NCI-H1417 (cell line): ENCODE data around the gene ARR3.
"Not testable (repeated sequence)": the region's sequence is repeated elsewhere in the genome, so short reads cannot be mapped to it uniquely, and the experiment has no call there.

Experiments used
- DNase-seq, 3 experiments: peaks; one replicate each; lab custom pipeline; 2025; lab: John Stamatoyannopoulos, UW

ARR3 gene

DNA sequence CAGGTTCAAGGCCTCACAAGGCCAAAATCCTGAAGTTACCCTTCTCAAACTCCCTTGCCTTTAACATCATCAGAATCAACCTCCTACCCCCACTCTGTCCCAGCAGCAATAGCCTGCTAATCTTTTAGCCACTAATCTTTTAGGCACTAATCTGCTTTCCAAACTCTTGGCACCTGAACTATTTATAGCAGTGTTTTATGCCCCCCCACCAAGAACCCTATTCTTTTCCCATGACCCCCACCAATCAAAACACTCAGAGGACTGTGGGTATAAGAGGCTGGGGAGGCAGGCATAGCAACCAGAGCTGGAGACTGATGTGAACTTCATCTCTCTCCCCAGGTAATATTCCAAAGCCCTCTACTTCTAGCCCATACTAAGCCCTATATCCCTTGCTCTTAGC is at the start of gene ARR3:
ARR3 (plus strand) TSS at position 301 of the 400 bp plus-strand sequence. CDS start 1,052 bp downstream, outside the sequence.
- DNase-seq: no peak

DNA sequence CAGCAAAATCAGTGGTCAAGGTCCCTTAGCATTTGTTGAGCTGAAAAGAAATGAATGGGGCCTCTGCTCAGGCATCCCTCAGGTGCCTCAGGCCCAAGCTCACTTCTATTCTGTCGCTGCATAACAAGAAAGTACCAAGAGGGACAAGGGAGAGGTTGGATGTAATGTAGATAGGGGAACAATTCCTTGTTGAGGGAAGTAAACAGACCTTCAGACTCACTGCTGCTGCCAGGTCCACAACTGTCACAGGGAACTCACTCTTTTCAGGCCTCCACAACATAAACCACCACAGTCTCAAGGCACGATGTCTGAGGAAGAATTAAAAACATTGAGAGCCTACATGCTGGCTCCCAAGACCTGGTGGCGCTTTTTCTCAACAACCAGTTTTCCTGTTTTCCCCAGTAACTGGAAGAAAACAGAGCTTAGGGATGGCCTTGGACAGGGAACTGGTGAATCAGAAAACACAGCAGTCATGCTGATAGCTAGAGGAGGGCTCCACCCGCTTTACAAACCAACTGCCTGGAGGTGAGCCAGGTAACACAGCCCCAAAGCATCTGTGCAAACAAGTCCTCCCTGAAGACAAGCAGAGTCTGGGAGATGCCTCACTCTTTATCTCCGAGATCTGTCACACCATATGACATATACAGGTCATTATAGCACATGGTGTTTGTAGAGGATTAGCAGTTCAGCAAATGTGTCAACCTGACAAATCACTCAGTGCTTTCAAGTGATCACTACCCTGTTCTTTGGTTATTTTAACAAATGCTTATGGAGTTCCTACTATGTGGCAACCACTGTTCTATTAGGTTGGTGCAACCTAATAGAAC is 48.0 kb upstream of the ARR3 start:
- DNase-seq: peak in 2 of 3 experiments; percentile 9 to 45

DNA sequence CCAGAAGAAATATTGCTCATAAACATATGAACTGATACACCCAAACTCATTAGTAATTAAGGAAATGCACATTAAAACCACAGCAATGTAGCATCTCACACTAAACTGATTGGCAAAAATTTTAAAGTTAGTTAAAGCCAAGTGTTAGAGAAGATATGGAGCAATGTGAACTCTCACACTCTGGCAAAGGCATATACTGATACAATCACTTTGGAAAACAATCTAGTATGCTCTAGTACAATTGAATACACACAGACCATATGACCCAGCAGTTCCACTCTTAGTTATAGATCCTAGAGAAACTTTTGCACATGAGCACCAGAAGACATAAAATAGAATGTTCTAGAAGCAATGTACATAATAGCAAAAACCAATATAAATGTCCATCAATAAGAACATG is 42.1 kb upstream of the ARR3 start:
- no peak for DNase-seq

DNA sequence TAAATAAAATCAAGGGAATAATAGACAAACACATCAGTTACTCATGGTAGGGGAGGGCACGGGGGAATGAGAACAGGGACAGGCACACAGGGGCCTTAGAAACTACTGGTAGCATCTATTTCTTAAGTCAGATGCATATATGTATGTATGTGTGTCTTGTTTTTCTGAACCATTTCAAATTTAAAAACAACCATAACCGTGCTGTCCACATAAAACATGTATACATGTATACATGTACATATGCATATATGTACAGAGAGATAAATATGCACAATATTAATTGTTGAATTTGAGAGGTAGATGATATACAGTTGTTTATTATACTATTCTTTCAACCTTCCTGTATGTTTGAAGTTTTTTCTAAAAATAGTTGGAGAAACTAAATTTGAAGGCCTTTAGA is 41.4 kb upstream of the ARR3 start:
- DNase-seq: no peak

DNA sequence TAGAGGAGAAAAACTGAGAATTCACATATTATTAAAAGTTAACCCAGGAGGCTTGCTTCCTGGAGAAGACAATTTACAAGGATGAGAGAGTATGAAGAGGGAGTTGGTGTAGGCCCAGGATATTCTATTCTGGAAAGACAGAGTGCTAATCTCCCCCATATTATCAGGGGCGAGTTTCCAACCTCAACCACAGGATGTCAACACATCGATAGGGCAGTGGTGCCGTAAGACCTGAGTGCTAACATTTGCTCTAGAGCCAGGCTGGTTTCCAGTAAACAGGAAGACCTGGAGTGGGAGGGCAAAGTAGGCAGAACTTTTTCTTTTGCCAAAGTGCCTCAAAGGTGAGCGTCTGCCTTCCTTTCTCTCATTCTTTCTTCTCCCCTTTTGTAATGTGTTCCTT is 36.5 kb upstream of the ARR3 start:
- no peak for DNase-seq

DNA sequence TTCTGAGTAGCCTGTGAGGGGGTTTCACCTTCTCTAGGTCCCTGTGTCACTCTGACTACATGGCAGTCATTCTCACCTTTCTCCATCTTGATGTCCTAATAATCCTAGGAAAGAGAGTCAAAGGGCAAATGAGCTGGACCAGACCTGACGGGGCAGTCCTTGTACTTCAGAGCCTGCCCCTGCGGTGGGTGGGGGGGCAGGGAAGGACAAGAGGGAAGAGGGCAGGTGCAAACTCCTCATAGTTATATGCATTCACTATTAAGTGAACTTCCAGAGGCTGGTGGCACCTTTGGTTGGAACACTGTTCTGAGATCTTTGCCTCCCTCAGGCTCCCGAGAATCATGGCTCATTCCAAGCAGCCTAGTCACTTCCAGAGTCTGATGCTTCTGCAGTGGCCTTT is 33.8 kb upstream of the ARR3 start, which contains the start of gene AWAT1:
AWAT1 (plus strand) TSS at position 301 of the 400 bp plus-strand sequence; CDS start at position 342, 41 bp downstream.
- no peak for DNase-seq

DNA sequence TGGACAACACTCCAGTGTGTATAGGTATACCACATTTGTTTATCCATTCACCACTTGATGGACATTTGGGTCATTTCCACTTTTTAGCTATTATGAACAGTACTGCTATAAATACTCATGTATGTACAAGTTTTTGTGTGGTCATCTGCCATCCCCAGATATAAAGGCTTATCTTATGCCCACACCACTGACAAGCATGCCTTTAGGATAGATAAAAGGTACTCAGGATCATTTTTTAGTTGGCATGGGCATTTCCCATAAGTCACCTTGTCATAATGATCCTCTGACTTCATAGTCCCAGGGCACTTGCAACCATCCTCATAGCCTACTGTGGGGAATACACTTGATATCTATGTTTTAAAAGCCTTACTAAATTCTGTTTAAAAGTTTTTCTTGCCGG is 27.4 kb upstream of the ARR3 start:
- no peak for DNase-seq

DNA sequence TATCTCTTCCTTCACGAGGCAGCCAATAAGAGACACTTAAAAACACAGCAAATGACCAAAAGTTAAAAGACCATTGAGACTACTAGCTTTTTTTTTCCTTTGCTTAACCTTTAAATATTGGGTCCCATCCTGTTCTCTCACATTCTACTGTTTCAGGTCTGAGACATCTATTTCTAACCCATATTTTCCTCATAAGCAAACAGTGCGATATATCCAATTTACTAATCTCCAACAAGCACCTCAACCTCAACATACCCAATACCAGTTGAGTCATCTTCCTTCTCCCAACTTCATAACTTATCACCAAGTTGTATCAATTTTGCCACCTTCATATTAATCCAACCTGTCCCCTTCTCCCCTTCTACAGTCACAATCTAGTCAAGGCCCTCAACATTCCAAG is 26.6 kb upstream of the ARR3 start:
- no peak for DNase-seq

DNA sequence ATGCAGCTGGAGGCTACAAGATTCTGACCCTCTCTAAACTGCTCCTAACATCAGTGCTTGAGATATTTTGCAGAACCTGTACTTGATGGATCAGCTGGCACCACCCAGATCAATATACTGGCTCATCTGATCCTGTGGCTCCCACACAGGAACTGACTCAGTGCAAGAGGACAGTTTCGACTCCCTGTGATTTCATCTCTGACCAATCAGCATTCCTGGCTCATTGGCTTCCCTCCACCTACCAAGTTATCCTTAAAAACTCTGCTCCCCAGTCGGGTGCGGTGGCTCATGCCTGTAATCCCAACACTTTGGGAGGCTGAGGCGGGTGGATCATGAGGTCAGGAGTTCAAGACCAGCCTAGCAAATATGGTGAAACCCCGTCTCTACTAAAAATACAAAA is 24.5 kb upstream of the ARR3 start:
- not testable (repeated sequence) for DNase-seq

DNA sequence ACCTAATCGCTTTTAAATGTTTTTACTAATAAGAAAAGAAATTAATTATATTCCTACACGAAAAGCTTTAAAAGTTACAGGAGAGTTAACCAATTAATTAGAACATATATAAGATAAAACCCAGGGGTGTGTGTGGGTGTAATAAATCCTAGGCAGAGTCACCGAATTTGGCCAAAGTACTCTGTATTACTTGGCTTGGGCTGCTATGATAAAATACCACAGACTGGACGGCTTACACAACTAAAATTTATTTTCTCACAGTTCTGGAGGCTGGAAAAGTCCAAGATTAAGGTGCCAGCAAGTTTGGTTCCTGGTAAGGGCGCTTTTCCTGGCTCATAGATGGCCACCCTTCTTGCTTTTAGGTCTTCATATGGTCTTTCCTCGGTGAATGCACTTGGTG is 23.3 kb upstream of the ARR3 start:
- DNase-seq: no peak

DNA sequence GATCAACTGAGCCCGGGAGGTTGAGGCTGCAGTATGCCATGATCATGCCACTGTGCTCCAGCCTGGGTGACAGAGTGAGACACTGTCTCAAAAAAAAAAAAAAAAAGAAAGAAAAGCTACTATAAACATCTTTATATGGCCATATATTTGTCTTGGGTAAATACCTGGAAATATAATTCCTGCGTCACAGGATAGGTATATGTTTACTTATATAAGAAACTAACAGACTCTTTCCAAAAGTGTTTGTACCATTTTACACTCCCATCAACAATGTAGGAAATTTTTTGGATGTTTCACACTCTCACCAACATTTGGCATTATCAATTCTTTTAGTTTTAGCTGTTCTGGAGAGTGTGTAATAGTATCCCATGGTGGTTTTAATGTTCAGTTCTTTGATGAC is 20.9 kb upstream of the ARR3 start:
- no peak for DNase-seq

DNA sequence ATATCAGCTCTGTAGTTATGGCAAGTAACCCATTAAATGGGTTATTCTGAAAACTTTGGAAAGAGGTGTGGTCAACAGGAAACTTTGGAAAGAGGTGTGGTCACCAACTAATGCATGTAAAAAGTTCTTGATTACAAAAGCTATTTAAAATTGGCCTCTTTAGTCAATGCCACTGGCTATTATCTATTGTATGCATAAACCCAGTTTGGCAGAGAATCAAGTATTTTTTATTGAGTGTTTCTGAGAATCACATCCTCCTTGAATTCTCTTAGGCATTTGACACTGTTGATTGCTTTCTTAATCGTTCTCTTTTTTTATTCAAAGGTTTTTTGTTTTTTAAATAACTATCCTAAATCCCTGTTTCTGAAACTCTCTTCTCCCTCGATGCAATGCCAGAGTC is 15.6 kb upstream of the ARR3 start:
- no peak for DNase-seq

DNA sequence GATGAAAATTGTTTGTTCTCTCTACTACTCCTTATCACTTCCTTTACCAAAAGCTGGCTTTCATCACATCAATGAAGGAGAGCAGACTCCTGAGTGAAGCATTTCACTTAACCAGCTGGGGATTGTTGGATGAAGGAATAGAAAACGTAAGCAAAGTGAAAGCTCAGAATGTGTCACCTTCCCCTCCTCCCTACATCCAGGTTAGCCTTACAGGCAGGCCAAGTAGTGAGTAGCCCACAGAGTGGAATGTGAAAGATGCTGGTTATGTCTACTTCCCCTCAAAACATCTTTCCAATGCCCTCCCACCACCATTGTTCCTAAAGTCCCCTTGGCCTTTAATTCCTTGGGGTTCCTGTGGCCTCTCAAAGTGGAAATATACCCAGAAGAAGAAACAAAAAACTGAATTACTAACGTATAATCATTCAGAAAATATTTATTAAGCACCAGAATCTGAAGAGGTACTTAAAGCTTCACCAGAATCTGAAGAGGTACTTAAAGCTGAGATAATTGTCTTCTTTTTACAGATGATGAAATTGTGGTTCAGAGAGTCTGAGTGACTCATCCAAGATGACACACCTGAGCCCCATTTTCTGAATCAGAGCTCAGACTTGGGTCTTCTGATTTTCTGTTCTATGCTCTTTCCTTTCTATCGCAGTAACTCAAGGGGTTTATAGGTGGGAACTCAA is 14.6 kb upstream of the ARR3 start:
- peak in 1 of 3 experiments; percentile 46 for DNase-seq

DNA sequence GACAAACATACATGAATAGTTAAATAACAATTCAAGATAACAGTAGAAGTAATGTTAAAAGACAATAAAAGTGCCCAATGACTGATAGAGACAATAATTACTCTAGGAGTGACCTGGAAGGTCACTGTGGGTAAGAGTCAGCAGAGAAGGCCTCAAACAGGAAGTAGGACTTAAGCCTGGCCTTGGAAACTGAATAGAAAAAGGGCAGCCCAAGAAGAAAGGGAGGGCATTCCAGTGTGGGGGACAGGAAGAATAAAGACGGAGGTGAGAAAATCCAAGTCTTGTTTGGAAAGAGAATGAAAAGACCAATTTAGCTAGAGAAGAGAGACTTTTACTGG is 14.1 kb upstream of the ARR3 start:
- no peak for DNase-seq

DNA sequence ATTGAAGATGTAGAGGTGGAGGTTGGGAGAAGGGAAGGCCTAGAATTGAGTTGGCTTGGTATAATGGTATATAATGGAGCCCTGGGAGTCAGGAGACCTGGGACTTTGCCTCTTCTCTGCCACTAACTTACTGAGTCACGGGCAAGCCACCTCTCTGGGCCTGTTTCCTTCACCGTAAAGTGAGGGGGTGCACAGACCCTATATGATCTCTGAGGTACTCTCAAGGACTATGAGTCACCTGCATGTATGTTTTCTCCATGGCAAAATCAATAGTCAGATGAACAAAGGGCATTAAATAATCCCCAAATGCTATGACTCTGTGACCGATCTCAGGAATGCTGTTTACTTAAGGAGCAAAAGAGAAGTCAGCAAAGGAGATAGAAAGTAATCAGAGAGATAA is 13.2 kb upstream of the ARR3 start:
- no peak for DNase-seq

DNA sequence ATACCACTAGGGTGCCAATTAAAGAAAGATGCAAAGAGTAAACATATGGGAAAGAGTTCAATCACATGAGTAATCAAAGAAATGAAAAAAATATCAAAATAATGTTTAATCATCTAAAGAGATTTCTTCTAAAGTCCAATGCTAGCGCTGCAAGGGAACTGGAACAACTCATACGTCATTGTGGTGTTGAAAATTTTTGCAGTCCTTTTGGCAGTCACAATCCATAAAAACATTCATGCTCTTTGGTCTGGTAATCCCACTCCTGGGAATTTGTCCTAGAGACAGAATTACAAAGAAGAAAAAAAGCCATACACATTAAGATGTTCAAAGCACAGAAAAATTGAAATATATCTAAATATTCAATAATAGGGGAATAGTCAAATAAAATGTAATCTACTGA is 12.7 kb upstream of the ARR3 start:
- no peak for DNase-seq

DNA sequence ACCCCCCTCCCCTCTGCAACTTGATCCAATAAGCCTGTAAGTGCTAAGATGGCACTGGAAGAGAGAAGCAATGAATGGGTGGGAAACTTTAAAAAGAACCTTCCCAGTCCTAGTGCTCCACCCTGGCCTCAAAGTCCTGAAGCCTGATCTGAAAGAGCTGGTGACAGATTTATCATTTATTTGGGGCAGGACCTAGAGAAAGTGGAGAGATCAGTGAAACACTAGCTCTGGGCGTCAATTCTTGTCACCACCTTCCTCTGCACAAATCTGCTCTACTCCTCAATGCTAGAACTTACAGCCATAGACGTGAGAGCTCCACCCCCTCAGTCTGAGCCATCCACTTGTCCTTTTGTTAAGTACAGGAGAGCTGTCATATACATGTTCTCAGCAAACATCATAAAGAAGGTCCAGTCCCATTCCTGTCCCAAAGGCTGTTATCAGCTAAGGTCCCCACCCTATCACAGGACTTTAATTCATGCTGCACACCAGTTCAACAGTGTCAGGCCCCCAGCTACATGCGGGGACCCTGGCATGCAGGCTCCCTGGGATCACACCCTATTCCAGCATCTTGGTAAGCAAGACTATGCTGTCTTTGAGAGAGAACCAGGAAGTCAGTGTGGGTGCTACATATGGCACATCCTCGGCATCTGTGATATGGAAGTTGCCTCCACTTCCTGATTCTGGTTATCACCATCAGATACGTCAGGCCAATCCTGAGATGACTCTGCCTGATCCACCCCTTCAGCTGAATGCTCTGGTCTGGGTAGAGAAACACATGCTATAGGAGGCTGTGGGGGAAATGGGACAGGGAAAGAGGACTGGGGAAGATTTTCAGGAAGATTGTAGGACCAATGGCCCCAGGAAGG is 10.5 kb upstream of the ARR3 start:
- DNase-seq: no peak

DNA sequence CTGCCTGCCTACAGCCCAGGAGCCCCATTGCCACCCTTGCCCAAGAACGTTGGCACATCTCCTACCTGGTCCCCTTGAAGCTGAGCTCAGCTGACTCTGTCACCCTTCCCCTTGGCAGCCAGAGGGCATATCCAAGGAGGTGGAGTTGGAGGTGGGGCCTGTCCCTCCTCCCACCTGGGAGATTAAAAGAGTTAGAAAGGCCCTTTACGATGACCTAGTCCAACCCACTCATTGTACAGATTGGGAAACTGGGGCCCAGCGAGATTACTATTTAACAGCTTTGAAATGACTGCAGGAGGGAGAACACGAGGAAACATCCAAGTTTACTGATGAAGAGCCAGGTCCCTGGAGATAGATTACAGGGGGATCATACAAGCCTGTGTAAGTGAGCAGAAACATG is 8.0 kb upstream of the ARR3 start, which contains the start of gene P2RY4:
P2RY4 (minus strand) TSS at position 101 of the 400 bp plus-strand sequence. CDS start 580 bp downstream, outside the sequence.
- no peak for DNase-seq

DNA sequence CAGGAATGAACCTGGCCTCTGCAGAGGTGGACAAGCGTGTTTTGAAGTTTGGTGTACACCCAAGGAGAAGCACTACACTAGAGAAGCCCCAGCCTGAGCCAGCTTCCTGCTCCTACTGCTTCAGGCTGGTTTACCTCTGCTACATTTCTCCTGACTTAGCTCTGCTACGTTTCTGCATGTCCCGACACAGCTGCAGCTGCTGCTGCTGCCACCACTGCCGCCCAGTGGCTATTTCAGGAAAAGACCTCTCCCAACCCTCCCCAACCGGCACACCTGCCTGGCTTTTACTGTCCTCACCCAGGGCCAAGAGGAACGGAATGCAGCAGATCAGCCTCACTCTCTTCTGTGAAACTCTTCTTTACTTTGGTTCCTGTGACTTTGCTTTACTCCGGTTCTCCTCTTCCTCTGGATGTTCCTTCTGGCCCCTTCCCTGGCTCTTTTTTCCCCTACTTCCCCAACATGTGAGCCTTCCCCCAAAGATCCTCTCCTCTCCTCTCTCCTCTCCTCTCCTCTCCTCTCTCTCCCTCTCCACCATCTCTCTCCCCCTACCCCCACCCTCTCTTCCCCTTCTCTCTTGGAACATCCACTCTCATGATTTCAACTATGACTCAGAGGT is 5.1 kb upstream of the ARR3 start:
- peak in 2 of 3 experiments; percentile 19 to 39 for DNase-seq

DNA sequence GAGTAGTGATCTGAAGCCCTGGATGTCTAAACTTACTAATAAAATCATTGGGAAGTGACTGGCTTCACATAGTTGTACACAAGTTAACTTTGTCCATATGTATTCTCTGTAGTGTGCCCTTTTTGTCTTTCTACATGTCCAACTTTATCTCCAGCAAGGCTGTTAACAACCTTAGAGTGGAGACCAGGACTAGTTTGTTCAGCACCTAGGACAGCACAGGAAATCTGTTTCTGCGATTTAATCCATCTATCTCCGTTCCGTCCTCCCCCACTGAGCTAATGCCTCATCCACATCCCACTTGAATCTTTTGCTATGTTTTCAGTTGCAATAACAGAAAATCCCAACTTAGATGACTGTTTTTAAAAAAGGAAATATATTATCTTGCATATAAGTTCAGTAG is 3.4 kb upstream of the ARR3 start:
- DNase-seq: no peak

DNA sequence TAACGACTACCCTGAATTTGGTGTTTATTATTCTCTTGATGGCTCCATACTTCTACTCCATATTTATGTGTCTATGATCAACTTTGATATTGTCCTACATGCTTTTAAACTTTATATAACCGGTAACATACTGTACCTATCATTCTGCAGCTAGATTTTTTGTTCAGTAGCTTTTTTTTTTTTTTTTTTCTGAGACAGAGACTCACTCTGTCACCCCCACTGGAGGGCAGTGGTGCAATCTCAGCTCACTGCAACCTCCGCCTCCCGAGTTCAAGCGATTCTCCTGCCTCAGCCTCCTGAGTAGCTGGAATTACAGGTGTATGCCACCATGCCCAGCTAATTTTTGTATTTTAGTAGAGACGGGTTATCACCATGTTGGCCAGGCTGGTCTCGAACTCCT is 5.9 kb downstream of the ARR3 start:
- DNase-seq: not testable (repeated sequence)

DNA sequence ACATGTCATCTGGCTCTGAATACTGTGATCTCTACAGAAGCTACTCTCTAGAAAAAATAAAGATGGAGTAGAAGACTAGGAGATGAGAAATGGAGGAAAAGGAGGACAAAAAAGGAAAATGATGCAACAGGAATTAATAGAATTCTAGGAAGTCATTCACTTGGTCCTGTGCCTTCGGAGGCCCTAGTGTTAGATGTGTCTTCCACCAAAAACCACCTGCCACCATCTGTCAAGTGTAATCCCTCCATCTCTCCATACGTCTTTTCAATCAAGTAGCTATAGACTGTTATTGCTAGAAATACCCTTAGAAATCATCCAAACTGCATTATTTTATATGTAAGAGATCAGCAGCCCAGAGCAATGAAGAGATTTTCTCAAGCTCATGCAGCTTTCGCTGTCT is 10.9 kb downstream of the ARR3 start:
- DNase-seq: no peak
